Activated CD4-positive, CD25-positive, alpha-beta regulatory T cell treated with anti-CD3 and anti-CD28 coated beads, Interleukin-2, amount 50 U/mL, for 72 hours (primary cell): ENCODE results near the gene OSTF1.

Experiments
- DNase-seq: peaks from one replicate; pipeline ENCODE4 v3.0.0; 2021

The OSTF1 gene

GRCh38 chr9:75169623-75170022, 81.3 kb downstream of the OSTF1 start:
- no peak for DNase-seq

- no peak for DNase-seq
These were observed 82.6 kb downstream of the OSTF1 start for GRCh38 chr9:75170898-75171360.

- DNase-seq = no peak
These were observed 87.1 kb downstream of the OSTF1 start for GRCh38 chr9:75175395-75175794.

GRCh38 chr9:75176037-75176436, 87.7 kb downstream of the OSTF1 start:
- no peak for DNase-seq

- no peak for DNase-seq
These were observed 93.4 kb downstream of the OSTF1 start for GRCh38 chr9:75181750-75182149.

GRCh38 chr9:75183306-75183705, 95.0 kb downstream of the OSTF1 start:
- DNase-seq = no peak

GRCh38 chr9:75184471-75184870, 96.2 kb downstream of the OSTF1 start:
- no peak for DNase-seq

- no peak for DNase-seq
These were observed 97.4 kb downstream of the OSTF1 start for GRCh38 chr9:75185585-75186170.

- DNase-seq = no peak
These were observed 98.6 kb downstream of the OSTF1 start for GRCh38 chr9:75186767-75187380.

GRCh38 chr9:75188756-75189155, 100.4 kb downstream of the OSTF1 start:
- DNase-seq = no peak

- DNase-seq = no peak
These were observed 102.4 kb downstream of the OSTF1 start for GRCh38 chr9:75190762-75191161.
